GM18519 (cell line): ENCODE data around the gene TP53I13.

ENCODE experiments used
- ATAC-seq: cut with Tn5 transposase; IDR thresholded peaks from one replicate; pipeline ENCODE4 v1.9.1; 2021; ENCODE audit warnings: mild to moderate bottlenecking, moderate library complexity; ENCODE audit not compliant: unreplicated experiment, low FRiP score

TP53I13 gene

DNA sequence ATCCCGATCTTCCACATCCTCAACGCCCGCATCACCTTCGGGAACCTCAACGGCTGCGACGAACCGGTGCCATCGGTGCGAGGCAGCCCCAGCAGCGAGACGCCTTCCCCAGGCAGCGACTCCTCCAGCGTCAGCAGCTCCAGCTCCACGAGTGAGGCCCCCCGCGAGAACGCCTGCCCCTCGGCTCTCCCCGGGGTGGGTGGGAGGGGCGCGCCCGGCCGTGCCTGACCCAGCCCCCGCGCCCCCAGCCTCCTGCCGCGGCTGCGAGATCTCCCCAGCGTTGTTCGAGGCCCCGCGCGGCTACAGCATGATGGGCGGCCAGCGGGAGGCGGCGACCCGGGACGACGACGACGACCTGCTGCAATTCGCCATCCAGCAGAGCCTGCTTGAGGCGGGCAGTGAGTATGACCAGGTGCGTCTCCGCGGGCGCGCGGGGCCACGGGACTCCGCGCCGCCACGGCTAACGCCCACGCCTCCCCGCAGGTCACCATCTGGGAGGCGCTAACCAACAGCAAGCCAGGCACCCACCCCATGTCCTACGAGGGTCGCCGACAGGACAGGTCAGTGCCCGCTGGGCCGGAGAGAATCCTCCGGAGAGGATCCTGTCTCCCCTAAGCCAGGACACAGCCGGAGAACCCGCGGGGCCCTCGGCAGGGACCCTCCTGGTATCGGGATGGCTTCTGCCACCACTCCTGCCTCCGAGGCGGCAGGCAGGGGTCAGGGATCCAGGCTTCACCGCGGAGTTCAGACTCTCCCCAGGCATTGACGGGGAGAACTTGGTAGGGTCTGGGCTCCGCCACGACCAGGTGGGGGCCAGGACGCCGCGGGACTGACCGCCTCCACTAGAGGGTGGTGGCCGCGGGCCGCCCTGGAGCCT is 44.1 kb downstream of the TP53I13 start:
- ATAC-seq: no peak

DNA sequence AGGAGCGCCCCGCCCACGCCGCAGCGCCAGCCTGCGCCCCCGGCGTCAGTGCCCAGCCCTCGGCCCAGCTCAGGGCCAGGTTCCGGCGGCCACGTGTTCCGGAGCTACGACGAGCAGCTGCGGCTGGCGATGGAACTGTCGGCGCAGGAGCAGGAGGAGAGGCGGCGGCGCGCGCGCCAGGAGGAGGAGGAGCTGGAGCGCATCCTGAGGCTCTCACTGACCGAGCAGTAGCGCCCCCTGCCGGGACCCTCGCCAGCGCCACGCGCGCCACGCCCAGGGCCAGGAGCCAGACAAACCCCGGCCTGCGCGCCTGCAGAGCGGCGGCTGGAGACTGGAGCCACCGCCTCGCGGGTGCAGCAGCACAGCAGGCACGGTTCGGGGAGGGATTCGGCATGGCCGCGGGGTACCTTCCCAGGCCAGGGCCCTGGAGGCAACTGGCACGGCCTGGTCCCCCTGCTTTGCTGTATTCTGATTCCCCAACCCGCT is 44.9 kb downstream of the TP53I13 start:
- no peak for ATAC-seq

DNA sequence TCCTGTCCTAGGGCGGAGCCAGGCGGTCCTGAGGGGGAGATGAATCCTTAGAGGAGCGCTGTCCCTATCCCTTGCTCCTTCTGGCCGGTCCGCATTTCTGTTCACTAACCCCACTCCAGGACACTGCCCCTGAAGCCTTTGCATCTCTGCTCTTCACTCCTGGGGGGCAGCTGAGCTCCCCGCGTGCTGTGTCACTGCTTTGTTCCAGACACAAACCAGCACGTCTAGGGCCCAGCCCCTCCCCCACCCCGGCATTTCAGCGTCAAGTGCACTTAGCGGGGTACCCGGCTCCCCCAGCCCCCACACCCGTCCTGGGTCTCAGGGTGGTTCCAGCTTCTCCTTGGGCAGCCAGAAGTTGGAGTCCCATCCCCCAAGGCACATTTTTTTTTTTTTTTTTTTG is 45.4 kb downstream of the TP53I13 start:
- ATAC-seq: no peak

DNA sequence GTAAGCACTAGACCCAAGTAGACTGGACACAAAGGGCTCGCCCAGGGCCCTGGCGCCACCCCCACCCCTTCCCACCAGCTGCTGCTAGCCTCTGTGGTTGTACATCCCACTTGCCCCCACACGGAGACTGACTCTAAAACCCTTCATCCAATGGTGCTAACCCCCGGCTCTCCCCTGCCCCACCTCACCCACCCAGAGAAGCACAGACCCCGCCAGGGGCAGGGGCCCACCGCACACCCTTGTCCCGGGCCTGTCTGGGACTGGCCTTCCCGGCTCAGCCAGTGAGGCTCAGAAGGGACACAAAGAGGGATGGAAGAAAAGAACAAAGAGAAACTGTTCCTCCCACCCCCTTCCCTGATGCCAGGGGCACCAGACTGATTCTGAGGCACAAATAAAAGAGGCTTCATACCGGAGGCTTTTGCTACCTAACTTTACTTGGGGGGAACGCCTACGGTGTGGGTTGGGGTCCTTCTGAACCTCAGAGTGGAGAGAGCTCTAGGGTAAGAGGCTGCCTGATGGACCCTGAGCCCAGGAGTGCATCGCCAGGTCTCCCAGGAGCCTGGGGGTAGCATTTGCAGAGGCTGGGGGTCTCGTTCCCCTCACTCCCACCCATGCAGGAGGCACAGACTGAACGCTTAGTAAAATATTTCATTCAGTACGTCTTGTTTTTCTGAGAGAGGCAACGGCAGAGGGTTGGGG is 46.0 kb downstream of the TP53I13 start:
- ATAC-seq: no peak

DNA sequence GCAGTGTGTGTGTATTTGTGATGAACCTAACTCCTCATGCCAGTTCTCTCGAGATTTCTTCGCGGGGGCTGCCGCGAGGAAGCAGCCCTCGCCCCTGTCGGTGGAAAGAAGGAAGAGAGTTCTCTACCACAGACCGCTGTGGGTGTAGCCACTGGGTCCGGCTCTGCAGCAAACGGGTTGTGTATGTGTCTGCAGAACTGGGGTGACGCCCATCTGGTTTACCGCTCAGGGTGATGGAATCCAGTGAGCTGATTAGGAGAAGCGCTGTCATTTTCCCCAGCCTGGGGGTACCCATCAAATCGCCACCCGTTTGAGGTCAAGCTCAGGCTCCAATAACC is 46.5 kb downstream of the TP53I13 start:
- ATAC-seq: no peak

DNA sequence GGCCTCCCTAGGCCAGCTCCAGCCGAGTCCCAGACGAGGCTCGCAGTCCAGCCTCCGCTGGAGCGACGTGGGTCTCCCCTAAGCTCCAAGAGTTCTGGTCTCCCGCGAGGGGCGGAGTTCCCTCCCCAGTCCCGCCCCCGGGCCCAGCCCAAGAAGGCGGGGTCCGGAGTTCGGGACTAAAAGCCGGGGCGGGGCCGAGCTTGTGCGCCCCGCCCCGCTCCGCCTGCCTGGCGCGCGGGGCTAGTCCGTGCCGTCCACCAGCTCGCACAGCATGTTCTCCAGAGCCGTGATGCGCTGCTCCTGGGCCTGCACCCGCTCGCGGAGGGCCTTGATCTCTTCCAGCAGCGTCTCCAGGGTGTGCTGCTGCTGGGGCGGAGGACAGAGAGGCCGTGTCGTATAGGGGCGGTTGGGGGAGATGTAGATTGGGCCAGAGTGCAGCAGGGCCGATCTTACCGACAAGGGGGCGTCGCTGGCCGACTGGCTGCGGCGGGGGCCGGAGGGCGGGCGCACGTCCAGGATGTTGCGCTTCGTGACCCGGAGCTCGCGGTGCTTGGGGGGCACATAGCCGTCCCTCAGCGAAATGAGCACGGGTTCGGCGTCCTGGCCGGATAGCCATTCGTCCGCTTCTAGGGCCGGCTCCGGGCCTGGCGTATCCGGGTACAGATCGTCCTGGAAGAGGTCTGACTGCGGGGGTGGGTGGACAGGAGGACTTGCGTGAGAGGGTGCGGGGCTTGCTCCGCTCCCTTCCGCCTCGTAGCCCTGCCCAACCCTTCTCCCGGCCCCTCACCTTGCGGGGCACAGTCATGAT is 47.2 kb downstream of the TP53I13 start:
- no peak for ATAC-seq

DNA sequence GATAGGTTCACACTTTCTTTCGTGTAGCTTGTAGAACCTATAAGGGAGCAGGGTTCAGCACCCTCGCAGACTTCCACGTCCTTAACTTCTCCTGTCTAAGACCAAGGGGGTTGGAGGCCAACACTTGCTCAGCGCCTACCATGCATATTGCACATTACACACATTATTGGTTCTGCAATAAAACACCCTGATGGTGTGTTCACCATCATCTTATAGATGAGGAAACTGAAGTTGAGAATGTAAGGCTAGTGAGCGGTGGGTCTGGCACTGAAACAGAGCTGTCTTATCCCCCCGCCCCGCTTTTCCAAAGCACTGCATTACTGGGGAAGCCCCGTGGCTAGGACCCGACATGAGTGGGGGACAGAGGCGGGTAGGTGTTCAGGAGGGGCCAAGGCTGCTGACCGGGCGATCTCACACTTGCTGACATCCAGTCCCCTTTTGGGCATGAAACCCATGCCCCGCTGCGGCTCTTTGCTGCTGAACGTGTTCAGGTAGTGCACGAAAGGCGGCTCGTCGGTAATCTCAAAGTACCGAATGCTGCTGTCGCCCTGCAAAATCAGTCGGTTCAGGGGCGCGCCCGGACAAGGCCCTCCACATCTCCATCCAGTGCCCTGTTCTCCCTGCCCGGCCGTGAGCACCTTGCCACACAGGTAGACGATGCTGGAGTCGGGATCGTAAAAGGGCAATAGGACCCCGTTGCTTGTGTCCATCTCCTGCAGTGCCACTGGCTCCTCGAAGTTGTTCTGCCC is 48.0 kb downstream of the TP53I13 start:
- no peak for ATAC-seq

DNA sequence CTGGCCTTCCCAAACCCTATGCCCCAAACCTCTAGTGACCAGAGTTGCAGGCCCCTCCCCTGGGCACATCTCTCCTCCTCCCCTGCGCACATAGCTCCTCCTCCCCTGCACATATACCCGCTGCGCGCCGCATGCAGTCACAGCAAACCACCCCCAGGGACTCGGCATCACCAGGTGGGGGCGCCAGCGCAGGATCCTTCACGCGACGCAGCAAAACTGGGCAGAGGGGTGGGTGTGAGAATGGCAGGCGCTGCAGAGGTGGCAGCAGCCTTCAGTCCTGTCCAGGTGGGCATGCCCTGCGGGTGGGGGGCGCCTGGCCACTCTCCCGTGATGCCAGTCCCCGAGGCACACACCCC is 48.6 kb downstream of the TP53I13 start:
- no peak for ATAC-seq

DNA sequence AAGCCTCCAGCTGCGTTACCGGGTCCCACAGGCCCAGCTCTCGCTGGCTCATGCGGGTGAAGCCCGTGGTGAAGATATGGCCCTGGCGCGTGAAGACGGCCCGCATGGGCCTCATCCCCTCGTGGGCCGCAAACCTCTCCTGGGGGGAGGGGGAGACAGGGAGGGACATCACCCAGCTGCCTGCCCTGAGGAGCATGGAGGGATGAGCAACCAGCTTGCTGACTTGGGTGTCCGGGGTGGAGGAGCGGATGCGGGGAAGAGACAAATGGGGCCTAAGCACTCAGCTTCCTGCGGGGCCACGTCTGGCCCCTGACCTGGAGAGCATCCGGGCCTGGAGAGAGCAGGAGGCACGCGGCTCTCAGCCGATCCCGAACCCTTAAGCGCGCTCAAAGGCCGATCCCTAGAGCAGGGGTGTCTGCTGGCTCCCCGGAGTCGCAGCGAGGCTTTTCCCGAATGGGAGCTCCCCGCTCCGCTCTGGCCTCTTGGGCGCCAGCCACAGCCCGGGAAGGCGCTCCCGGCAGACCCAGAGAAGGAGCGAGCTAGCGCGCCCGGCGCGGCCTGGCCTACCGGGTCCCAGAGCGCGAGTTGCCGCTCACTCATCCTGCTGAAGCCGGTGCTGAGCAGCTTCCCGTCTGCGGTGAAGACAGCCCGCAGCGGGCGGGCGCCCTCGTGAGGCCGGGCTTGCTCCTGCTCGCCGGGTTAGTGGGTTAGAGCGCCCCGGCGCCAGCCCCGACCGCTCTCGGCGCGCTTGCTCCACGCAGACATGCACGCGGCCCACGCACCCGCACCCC is 49.2 kb downstream of the TP53I13 start:
- no peak for ATAC-seq

DNA sequence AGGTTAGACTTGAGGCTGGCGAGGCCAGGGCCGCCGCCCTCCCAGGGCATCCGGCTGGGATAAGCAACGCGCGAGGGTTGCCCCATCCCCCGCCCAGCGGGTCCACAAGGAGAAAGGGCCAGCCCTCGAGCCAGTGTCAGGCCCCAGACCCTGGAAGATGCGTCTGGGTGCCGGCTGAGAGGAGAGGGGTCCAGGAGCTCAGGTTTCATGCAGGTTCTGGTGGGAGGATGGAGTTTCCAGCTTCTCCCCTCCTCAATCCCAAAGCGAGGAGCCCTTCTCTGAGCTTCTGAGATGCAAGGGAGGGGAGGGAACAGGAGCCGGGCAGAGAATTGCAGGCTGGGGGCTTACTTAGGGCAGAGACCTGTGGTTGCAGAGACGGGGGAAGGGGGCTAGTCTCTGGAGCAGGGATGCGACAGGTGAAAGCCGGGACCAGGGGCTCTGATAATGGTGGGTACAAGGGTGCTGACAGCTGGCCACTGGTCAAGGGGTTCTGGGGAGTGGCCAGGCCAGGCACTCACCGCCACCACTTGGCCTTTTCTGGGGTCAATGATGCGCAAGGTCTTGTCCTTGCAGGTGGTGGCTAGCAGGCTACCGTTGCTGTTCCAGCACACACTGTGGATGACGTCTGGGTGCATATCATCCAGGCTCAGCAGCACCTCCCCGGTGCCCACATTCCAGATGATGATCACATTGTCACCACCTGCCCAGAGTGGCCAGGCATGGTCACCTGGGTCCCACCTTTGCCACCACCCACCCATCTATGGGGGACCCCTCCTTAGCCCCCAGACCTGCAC is 50.0 kb downstream of the TP53I13 start:
- no peak for ATAC-seq

DNA sequence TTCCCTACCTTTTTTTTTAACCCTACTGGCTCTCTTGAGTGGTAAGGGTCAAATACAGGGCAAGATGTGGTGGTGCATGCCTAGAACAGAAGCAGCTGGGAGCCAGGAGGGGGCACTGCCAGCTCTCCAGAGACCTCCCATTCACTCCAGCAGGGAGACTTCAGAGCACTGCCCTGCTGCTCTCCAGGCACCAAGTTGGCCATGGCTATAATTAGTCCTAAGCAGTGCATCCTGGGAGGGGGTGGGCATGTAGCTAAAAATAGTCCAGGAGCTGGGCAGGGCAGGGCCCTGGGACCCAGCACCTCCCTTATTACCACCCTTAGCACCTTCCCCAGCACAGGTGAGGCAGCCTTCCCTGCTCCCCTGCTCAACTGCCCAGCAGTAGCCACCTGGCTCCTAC is 50.8 kb downstream of the TP53I13 start:
- no peak for ATAC-seq

DNA sequence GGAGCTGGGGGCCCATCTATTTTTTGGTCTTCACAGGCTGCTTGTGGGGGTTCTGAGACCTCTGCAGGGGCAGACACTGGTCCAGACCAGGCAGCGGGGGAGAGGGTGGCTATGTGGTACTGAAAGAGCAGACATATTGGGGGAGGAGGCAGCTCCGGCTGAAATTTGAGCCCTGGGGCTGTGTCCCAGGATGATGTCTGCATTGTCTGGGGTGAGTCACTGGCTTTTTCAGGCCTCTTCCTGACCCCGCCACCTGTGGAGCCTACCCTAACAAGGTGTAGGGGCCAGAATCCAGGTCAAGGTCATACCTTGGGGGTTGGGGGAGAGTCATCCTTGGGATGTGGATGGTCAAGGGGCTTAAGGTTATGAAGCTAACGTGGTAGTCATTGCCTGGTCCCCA is 51.8 kb downstream of the TP53I13 start:
- ATAC-seq: no peak

DNA sequence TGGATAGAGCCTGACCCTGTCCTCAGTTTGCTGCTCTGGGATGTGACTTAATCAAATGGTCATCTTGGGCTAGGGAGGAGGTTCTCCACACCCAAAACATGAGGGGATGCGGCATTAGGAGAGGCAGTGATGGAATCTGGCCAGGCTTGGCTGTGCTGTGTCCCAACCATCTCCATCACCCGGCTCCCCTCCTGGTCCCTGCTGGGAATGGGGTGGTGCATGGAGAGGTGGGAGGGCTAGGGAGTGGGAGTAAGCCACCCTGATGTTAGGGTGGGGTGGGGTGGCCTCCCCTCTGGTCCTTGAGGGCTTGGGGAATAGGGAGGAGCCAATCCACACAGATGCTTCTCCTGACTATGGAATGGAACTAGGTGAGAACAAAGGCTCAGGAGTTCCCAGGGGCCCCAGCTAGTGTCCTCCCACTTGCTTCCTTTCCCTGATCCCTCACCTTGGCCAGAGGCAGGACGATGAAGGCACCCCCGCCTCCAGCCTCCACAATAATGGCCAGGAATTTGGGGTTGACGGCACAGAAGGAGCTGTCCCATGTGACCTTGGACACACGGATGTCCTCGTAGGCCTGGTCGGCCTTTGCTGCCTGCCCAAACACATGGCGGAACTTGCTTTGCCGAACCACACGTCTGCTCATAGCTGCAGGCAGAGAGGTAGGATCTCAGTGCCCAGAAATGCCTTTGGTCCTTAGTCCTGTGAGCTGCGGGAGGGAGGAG is 52.4 kb downstream of the TP53I13 start:
- ATAC-seq: no peak

DNA sequence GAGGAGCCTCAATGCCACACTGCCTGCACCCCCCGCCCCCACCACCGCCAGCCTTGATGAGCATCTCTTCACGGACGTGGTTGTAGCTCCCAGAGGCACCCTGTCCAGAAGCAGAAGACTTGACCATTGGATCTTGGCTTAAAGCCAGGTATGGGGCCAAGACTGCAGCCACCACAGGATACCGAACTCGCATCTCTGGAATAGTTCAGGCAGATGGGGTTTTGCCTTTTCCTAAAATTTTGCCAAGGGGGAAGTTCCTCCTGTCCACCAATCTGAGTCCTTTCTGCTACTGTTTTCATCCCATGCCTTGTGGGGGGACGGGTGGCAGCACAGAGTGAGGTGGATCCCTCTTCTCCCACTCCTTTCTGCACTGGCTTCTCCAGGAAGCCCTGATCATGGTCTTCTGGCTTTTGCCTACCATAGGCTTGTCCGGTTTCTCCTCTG is 53.3 kb downstream of the TP53I13 start:
- ATAC-seq: no peak
